Testis (tissue), 3 donors: Measurements from ENCODE around the gene SSR4. TPM values are rescaled to one million over a fixed set of nuclear protein-coding genes. Genes with fewer than 3 reads are reported as not detected.

ENCODE experiments used
- DNase-seq: peaks from one replicate; pipeline ENCODE4 v3.0.0-alpha.2; 2019
- H3K27ac ChIP-seq, 2 donors: fragments of 200-600 bp; sonication (generic); one replicate each; pipeline ENCODE4 v1.5.1; 2019
- H3K27me3 ChIP-seq: fragments of 200-600 bp; sonication (generic); one replicate; pipeline ENCODE4 v1.5.1; 2019
- H3K36me3 ChIP-seq: fragments of 200-600 bp; sonication (generic); one replicate; pipeline ENCODE4 v1.5.1; 2017; ENCODE audit warnings: low read depth; ENCODE audit errors: missing control alignments
- H3K4me1 ChIP-seq: fragments of 200-600 bp; sonication (generic); one replicate; pipeline ENCODE4 v1.5.1; 2019
- H3K4me3 ChIP-seq, 2 donors: fragments of 200-600 bp; sonication (generic); one replicate each; pipeline ENCODE4 v1.5.1; 2017 to 2019
- H3K9me3 ChIP-seq: fragments of 200-600 bp; sonication (generic); one replicate; pipeline ENCODE4 v1.5.1; 2017
- CTCF ChIP-seq, 3 experiments: fragments of 450-650 bp in 2 of 3; fragments of 200-600 bp in 1 of 3; sonication (generic) in 1 of 3; IDR thresholded peaks; one replicate each; pipeline ENCODE4 v1.5.1; 2016 to 2019; ENCODE audit warnings: antibody characterized with exemption in 3 of 3, mild to moderate bottlenecking in 2 of 3, moderate library complexity in 1 of 3
- POLR2A ChIP-seq: fragments of 450-650 bp; IDR thresholded peaks from one replicate; pipeline ENCODE4 v1.6.1; 2017; ENCODE audit warnings: antibody characterized with exemption, mild to moderate bottlenecking, moderate library complexity
- WGBS, 2 donors: methylation state at CpG; one replicate each; pipeline ENCODE4 v1.1.5; 2018; 5-methylcytosine and 5-hydroxymethylcytosine counted together
- intact Hi-C: fragments of 100-400 bp; cut with DNase I; formaldehyde crosslinking; loops from one replicate; pipeline ENCODE4 v1.15.1; 2023; ENCODE audit warnings: low total_unique reads
- polyA plus RNA-seq: library from polyadenylated mRNA; stranded (reverse); fragments of 350-450 nt; fragmentation: Illumina TruSeq; extraction: RNeasy Lipid Tissue Mini Kit (QIAGEN cat#74804); gene quantifications from one replicate; pipeline ENCODE4 v1.2.3, GENCODE V29; 2014; ENCODE audit warnings: low read depth, low replicate concordance; ENCODE audit not compliant: insufficient read depth
- total RNA-seq, 2 donors: library from RNA; depleted of rRNA; stranded (reverse); fragments of >200 nt; gene quantifications; one replicate each; pipeline ENCODE4 v1.2.3, GENCODE V29; 2016

The SSR4 gene
- total and polyA plus RNA-seq, 3 donors from 2014 or later = 246 to 294 (median 275) TPM

- peak overlapping the region; percentile 32 to 50 for H3K4me3 ChIP-seq
- H3K27me3 ChIP-seq = no peaks in the 10 kb centered on the region
- no peaks in the 10 kb centered on the region for H3K9me3 ChIP-seq
- WGBS, 2 donors = 4 to 15% methylated on average over 15 to 30 of the region's 67 CpGs
- no peaks in the 10 kb centered on the region for H3K4me1 ChIP-seq
- DNase-seq = no peak
- intact Hi-C loops = no loop called here
- TF ChIP-seq CTCF (IDR thresholded peaks at IDR 0.05) (no peak), POLR2A (no peak)
- H3K36me3 ChIP-seq = no peaks in the 10 kb centered on the region
- no peak overlapping the region for H3K27ac ChIP-seq
These were observed 24.3 kb downstream of the SSR4 start for GRCh38 chrX:153818571-153819383.

- Histone ChIP-seq H3K4me1 (no peaks in the 10 kb centered on the region), H3K9me3 (no peaks in the 10 kb centered on the region), H3K4me3 (peak overlapping the region; percentile 32 to 50), H3K27ac (no peak overlapping the region), H3K27me3 (no peaks in the 10 kb centered on the region), H3K36me3 (no peaks in the 10 kb centered on the region)
- TF ChIP-seq POLR2A (no peak), CTCF (IDR thresholded peaks at IDR 0.05) (no peak)
- no peak for DNase-seq
- 31 to 66% methylated on average over 5 to 20 of the region's 23 CpGs for WGBS, 2 donors
- intact Hi-C loops = no loop called here
These were observed 25.0 kb downstream of the SSR4 start for GRCh38 chrX:153819384-153820040.

GRCh38 chrX:153820601-153821000 is 26.1 kb downstream of the SSR4 start:
- intact Hi-C loops = no loop called here
- 88 to 89% methylated on average over 3 to 7 of the region's 7 CpGs for WGBS, 2 donors
- no peaks in the 10 kb centered on the region for H3K9me3 ChIP-seq
- H3K27me3 ChIP-seq = no peaks in the 10 kb centered on the region
- H3K4me1 ChIP-seq = no peaks in the 10 kb centered on the region
- H3K4me3 ChIP-seq = no peak overlapping the region
- TF ChIP-seq CTCF (IDR thresholded peaks at IDR 0.05) (no peak), POLR2A (no peak)
- no peak overlapping the region for H3K27ac ChIP-seq
- no peaks in the 10 kb centered on the region for H3K36me3 ChIP-seq
- no peak for DNase-seq

GRCh38 chrX:153821066-153821465 is 26.6 kb downstream of the SSR4 start:
- no peak for DNase-seq
- 82 to 93% methylated on average over 2 to 9 of the region's 9 CpGs for WGBS, 2 donors
- H3K36me3 ChIP-seq = no peaks in the 10 kb centered on the region
- H3K27ac ChIP-seq = no peak overlapping the region
- no peaks in the 10 kb centered on the region for H3K9me3 ChIP-seq
- H3K27me3 ChIP-seq = no peaks in the 10 kb centered on the region
- intact Hi-C loops = no loop called here
- TF ChIP-seq POLR2A = no peak
- no peak for TF ChIP-seq CTCF (IDR thresholded peaks at IDR 0.05)
- no peaks in the 10 kb centered on the region for H3K4me1 ChIP-seq
- no peak overlapping the region for H3K4me3 ChIP-seq
